Measurements from ENCODE around the gene FUZ. TPM values are rescaled to one million over a fixed set of nuclear protein-coding genes. Genes with fewer than 3 reads are reported as not detected.

FUZ gene
- total RNA-seq, 4 donors from 2014 or later = 4.1 to 13.8 (median 12.3) TPM

GRCh38 chr19:49805822-49806619, 7.1 kb downstream of the FUZ start:
- TF ChIP-seq CTCF (IDR thresholded peaks at IDR 0.05) (no peak), POLR2A (IDR thresholded peaks at IDR 0.05) (no peak)
- Histone ChIP-seq H3K36me3 (peaks cover 0 to 40% (median 0%) of the 10 kb centered on the region in 3 donors), H3K4me1 (peaks cover 0 to 20% (median 7%) of the 10 kb centered on the region in 4 donors), H3K27me3 (no peaks in the 10 kb centered on the region), H3K27ac (no peak overlapping the region), H3K4me3 (no peak overlapping the region), H3K9me3 (no peaks in the 10 kb centered on the region)
- DNase-seq = no peak

GRCh38 chr19:49803529-49803856, 9.6 kb downstream of the FUZ start:
- H3K4me3 ChIP-seq = no peak overlapping the region
- DNase-seq = no peak
- TF ChIP-seq POLR2A (IDR thresholded peaks at IDR 0.05) (no peak), CTCF (IDR thresholded peaks at IDR 0.05) (no peak)
- H3K27me3 ChIP-seq = no peaks in the 10 kb centered on the region
- peaks cover 0 to 65% (median 0%) of the 10 kb centered on the region in 3 donors for H3K36me3 ChIP-seq
- H3K4me1 ChIP-seq = peaks cover 0 to 6% (median 2%) of the 10 kb centered on the region in 4 donors
- no peak overlapping the region for H3K27ac ChIP-seq
- H3K9me3 ChIP-seq = no peaks in the 10 kb centered on the region

- Histone ChIP-seq H3K36me3 (peaks cover 0 to 70% (median 0%) of the 10 kb centered on the region in 3 donors), H3K9me3 (no peaks in the 10 kb centered on the region), H3K27ac (no peak overlapping the region), H3K4me3 (peak overlapping the region in 1 of 4 donors; percentile 45), H3K27me3 (no peaks in the 10 kb centered on the region), H3K4me1 (peaks cover 0 to under 1% (median 0%) of the 10 kb centered on the region in 4 donors)
- TF ChIP-seq POLR2A (IDR thresholded peaks at IDR 0.05) (no peak), CTCF (IDR thresholded peaks at IDR 0.05) (no peak)
- no peak for DNase-seq
Observed at GRCh38 chr19:49802836-49803528, 10.1 kb downstream of the FUZ start.

- no peaks in the 10 kb centered on the region for H3K4me1 ChIP-seq
- TF ChIP-seq CTCF (IDR thresholded peaks at IDR 0.05) = peak in 1 of 6 experiments; percentile 8
- no peak for TF ChIP-seq POLR2A (IDR thresholded peaks at IDR 0.05)
- no peaks in the 10 kb centered on the region for H3K9me3 ChIP-seq
- DNase-seq = peak; percentile 49 to 84 (median 70)
- no peaks in the 10 kb centered on the region for H3K27me3 ChIP-seq
- peak overlapping the region in 3 of 4 donors; percentile 4 to 39 (median 7) for H3K27ac ChIP-seq
- H3K4me3 ChIP-seq = peak overlapping the region; percentile 2 to 45 (median 15)
- H3K36me3 ChIP-seq = peaks cover 0 to 75% (median 0%) of the 10 kb centered on the region in 3 donors
Observed at GRCh38 chr19:49801966-49802661, 11.0 kb downstream of the FUZ start.

GRCh38 chr19:49801401-49801888, 11.6 kb downstream of the FUZ start:
- DNase-seq = peak in 1 of 3 donors; percentile 45
- no peak for TF ChIP-seq POLR2A (IDR thresholded peaks at IDR 0.05)
- TF ChIP-seq CTCF (IDR thresholded peaks at IDR 0.05) = no peak
- no peaks in the 10 kb centered on the region for H3K9me3 ChIP-seq
- peak overlapping the region in 3 of 4 donors; percentile 2 to 45 (median 24) for H3K4me3 ChIP-seq
- peak overlapping the region in 3 of 4 donors; percentile 4 to 39 (median 7) for H3K27ac ChIP-seq
- H3K27me3 ChIP-seq = no peaks in the 10 kb centered on the region
- no peaks in the 10 kb centered on the region for H3K4me1 ChIP-seq
- peaks cover 0 to 75% (median 0%) of the 10 kb centered on the region in 3 donors for H3K36me3 ChIP-seq
